Activated CD4-positive, alpha-beta T cell treated with anti-CD3 and anti-CD28 coated beads, Interleukin-2, amount 10 ng/mL, durations not matched to agents 24 days and 14 days (primary cell): ENCODE data around the gene SSBP4. TPM values are rescaled to one million over a fixed set of nuclear protein-coding genes. Genes with fewer than 3 reads are reported as not detected.
"Not testable (repeated sequence)": the region's sequence is repeated elsewhere in the genome, so short reads cannot be mapped to it uniquely, and the experiment has no call there.

Experiments used
- DNase-seq: peaks from one replicate; pipeline ENCODE4 v3.0.0; 2022
- H3K27ac Mint-ChIP-seq: one replicate; pipeline ENCODE4 v1.8.0; 2022; ENCODE audit warnings: mild to moderate bottlenecking, mixed read lengths
- H3K27me3 Mint-ChIP-seq: one replicate; pipeline ENCODE4 v1.8.0; 2022; ENCODE audit warnings: mixed read lengths
- H3K36me3 Mint-ChIP-seq: one replicate; pipeline ENCODE4 v1.8.0; 2022; ENCODE audit warnings: low read depth, mild to moderate bottlenecking, mixed read lengths
- H3K4me1 Mint-ChIP-seq: one replicate; pipeline ENCODE4 v1.8.0; 2021; ENCODE audit warnings: mixed read lengths
- H3K4me3 Mint-ChIP-seq: one replicate; pipeline ENCODE4 v1.8.0; 2022; ENCODE audit warnings: mild to moderate bottlenecking, moderate library complexity, mixed read lengths
- H3K9me3 Mint-ChIP-seq: one replicate; pipeline ENCODE4 v1.8.0; 2021; ENCODE audit warnings: mixed read lengths
- intact Hi-C: fragments of 100-400 bp; cut with micrococcal nuclease; formaldehyde crosslinking; loops from one replicate; pipeline ENCODE4 v1.15.1; 2023
- total RNA-seq: library from RNA; stranded (reverse); gene quantifications from 2 replicates; pipeline ENCODE4 v1.2.3, GENCODE V29; 2022

The SSBP4 gene
- total RNA-seq, 1 donor from 2014 or later, result 154 TPM

DNA sequence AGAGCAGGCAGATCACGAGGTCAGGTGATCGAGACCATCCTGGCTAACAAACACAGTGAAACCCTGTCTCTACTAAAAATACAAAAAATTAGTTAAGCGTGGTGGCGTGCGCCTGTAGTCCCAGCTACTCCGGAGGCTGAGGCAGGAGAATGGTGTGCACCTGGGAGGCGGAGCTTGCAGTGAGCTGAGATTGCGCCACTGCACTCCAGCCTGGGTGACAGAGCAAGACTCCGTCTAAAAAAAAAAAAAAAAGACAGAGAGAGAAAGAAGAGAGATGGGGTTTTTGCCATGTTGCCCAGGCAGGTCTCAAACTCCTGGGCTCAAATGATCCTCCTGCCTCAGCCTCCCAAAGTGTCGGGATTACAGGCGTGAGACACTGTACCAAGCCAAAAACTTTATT lies 13.4 kb upstream of the SSBP4 start:
- H3K36me3 Mint-ChIP-seq, H3K27me3 Mint-ChIP-seq, H3K27ac Mint-ChIP-seq, intact Hi-C loops, H3K9me3 Mint-ChIP-seq, DNase-seq, H3K4me3 Mint-ChIP-seq: not testable (repeated sequence)
- H3K4me1 Mint-ChIP-seq, result peaks cover 15% of the 10 kb centered on the region

DNA sequence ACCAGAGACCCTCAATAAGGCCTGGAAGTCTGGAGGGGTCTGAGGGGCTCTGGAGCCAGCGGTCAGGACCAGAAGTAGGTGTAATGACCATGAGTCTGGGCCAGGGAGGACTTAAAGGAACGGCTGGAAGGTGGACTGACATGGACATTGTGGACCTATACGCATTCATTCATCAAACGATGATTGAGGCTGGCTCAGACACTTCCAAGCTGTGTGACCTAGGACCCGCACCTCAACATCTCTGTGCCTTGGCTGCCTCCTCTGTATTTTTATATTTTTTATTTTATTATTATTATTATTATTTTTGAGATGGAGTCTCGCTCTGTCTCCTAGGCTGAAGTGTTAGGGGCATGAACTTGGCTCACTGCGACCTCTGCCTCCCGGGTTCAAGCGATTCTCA lies 12.4 kb upstream of the SSBP4 start:
- H3K4me3 Mint-ChIP-seq, result no peak overlapping the region
- peaks cover 3% of the 10 kb centered on the region for H3K27me3 Mint-ChIP-seq
- no peak for DNase-seq
- peaks cover 8% of the 10 kb centered on the region for H3K4me1 Mint-ChIP-seq
- intact Hi-C loops, result no loop called here
- H3K27ac Mint-ChIP-seq, result no peak overlapping the region
- no peaks in the 10 kb centered on the region for H3K9me3 Mint-ChIP-seq
- H3K36me3 Mint-ChIP-seq, result no peaks in the 10 kb centered on the region

DNA sequence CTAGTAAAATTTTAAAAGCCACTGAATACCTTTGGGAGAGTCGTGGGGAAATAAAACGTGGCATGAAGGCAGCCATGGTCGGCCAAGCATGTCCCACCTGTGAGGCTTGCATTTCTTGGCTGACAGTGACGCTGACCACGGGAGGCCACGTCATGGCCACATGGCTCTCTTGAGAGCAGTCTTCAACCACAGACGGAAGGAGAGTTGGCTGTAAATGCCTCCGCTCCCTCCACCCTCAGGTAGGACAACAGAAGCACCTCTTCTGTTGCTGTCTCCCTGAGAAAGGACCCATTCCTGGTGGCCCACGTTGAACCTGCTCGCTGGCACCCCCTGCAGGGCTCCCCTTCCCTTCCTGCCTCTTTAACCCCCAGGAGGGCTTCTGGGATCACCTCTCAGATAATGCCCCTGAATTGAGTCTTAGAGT lies 11.1 kb upstream of the SSBP4 start:
- Mint-ChIP-seq H3K27ac (no peak overlapping the region), H3K4me1 (peaks cover 5% of the 10 kb centered on the region), H3K36me3 (no peaks in the 10 kb centered on the region), H3K27me3 (peaks cover 6% of the 10 kb centered on the region), H3K9me3 (no peaks in the 10 kb centered on the region), H3K4me3 (no peak overlapping the region)
- DNase-seq, result peak; percentile 77
- intact Hi-C loops, result no loop called here

DNA sequence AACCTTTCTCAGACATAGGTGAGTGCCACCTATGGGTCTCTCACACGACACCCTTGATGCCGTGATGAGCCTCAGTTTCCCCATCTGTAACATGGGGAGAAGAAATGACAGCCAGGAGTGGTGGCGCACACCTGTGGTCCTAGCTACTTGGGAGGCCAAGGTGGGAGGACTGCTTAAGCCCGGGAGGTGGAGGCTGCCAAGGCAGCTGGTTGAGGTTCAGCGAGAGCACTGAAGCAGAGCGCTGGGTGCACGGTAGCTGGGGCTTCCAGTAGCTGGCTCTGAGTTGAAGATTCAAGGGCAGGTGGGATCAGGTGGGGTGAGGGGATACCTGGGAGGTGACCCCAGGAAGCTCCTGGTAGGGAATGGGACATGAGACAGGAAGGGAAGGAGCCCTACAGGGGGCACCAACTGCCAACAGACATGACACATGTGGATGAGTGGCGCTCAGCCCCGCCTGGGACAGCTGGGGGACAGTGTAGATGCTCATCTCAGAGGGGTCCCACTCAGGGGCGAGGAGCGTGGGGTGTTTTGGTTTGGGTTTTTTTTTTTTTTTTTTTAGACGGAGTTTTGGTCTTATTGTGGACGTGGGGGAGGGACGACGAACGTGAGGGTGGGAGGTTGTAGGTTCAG lies 6.5 kb upstream of the SSBP4 start:
- Mint-ChIP-seq H3K4me1 (peaks cover 33% of the 10 kb centered on the region), H3K4me3 (no peak overlapping the region), H3K9me3 (no peaks in the 10 kb centered on the region), H3K36me3 (no peaks in the 10 kb centered on the region), H3K27ac (no peak overlapping the region), H3K27me3 (peaks cover 6% of the 10 kb centered on the region)
- DNase-seq, result no peak
- intact Hi-C loops, result loop anchor here (5.0 kb wide), 1 partner anchor 85 kb away; no protein-coding TSS in a partner anchor

DNA sequence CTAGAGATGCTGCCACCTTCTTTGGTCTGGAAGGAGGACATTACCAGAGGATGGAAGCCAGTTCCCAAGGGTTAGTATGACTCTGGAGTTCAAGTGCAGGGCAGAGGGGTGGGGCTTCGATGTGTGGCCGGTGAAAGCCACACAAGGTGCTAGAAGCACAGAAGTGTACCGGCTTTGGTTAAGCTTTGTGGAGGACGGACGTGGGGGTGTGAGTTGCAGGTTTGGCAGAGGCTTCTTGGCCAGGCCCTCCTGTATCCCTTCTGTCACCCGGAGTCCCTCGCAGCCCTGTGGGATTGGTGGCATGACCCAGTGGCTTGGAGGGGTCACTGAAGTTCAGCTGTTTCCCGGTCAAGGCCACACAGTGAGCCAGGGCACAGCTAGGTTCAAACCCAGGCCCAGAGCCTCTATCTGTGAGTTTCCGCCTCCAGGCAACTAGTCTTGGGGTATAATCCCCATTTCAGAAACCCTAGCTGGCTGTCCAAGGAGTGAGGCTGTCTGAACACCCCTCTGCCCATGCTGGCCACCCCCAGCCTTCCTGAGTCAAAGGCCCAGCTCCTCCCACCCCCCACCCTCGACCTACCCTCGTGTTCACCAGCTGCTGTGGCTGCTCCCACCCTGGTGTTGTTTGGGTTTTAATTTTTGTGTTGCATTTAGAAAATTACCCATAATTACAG lies 4.6 kb upstream of the SSBP4 start:
- peak; percentile 80 for DNase-seq
- Mint-ChIP-seq H3K9me3 (no peaks in the 10 kb centered on the region), H3K27ac (peak overlapping the region; percentile 35), H3K27me3 (peaks cover 6% of the 10 kb centered on the region), H3K4me1 (peaks cover 45% of the 10 kb centered on the region), H3K4me3 (no peak overlapping the region), H3K36me3 (no peaks in the 10 kb centered on the region)
- intact Hi-C loops, result loop anchor here (5.0 kb wide), 3 partner anchors 87 to 212 kb away; partner anchors contain the start of gene RAB3A

DNA sequence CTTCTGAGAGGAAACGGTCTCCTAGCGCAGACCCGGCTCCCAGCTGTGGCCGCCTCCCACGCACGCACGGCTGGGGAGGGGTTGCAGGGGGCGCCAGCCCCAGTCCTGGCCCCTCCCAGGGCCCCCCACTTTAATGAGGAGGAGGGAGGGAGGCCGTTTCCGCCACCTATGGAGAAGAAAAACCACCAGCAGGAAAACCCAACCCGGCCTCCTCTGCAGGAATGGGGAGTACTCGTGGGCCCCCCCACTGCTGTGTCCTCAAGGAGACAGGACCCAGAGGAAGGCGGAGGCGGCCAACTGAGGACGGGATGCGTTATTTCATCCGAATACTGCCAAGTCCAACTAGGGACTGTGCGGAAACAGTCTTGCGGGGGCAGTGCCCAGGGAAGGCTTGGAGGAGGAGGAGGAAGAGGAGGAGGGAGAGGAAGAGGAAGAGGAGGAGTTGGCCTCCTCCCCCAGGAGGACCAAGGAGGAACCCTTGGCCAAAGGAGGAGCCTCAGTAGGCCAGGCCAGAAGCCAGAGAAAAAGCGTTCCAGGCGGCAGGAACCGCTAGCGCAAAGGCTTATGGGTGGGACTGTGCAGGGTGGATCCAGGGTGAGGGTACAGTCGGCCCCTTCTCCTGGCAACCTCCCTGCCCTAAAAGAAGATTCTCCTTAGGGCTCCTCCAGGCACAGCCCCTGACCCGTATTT lies 3.9 kb upstream of the SSBP4 start:
- peaks cover 46% of the 10 kb centered on the region for H3K4me1 Mint-ChIP-seq
- peak overlapping the region; percentile 84 for H3K4me3 Mint-ChIP-seq

DNA sequence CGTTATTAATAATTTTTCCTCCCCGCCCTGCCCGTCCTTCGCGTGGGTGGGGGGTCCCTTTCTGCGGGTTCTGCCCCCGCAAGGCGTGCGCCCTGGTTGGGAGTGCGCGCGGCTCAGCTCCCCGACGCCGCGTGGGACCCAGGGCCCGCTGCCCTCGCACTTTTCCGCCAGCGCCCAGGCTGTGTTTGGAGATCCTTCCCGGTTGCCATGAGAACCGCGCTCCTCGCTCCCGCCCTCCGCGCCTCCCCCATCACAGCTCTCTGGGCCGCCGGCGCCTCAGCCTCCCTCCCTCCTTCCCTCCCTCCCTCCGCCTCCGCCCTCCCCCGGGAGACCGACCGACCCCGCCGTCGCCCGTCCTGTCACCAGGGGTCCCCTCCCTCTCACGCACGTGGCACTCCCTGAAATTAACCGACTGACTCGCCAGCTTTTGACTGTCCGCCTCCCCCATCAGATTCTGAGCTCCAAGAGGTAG lies 2.4 kb upstream of the SSBP4 start:
- DNase-seq, result peak; percentile 92
- intact Hi-C loops, result loop anchor here (5.0 kb wide), 2 partner anchors 125 to 215 kb away; partner anchors contain the start of gene RAB3A
- H3K27me3 Mint-ChIP-seq, result peaks cover 4% of the 10 kb centered on the region
- H3K9me3 Mint-ChIP-seq, result no peaks in the 10 kb centered on the region
- H3K27ac Mint-ChIP-seq, result peak overlapping the region; percentile 90
- H3K36me3 Mint-ChIP-seq, result peaks cover 5% of the 10 kb centered on the region
- peaks cover 56% of the 10 kb centered on the region for H3K4me1 Mint-ChIP-seq
- peak overlapping the region; percentile 84 for H3K4me3 Mint-ChIP-seq

More for the DNA sequence above, 3.9 kb upstream of the SSBP4 start:
- DNase-seq, result peak; percentile 67
- H3K9me3 Mint-ChIP-seq, result no peaks in the 10 kb centered on the region
- H3K27me3 Mint-ChIP-seq, result peaks cover 6% of the 10 kb centered on the region
- H3K36me3 Mint-ChIP-seq, result peaks cover 2% of the 10 kb centered on the region
- H3K27ac Mint-ChIP-seq, result peak overlapping the region; percentile 90
- intact Hi-C loops, result loop anchor here (5.0 kb wide), 2 partner anchors 123 to 213 kb away; partner anchors contain the start of gene RAB3A

DNA sequence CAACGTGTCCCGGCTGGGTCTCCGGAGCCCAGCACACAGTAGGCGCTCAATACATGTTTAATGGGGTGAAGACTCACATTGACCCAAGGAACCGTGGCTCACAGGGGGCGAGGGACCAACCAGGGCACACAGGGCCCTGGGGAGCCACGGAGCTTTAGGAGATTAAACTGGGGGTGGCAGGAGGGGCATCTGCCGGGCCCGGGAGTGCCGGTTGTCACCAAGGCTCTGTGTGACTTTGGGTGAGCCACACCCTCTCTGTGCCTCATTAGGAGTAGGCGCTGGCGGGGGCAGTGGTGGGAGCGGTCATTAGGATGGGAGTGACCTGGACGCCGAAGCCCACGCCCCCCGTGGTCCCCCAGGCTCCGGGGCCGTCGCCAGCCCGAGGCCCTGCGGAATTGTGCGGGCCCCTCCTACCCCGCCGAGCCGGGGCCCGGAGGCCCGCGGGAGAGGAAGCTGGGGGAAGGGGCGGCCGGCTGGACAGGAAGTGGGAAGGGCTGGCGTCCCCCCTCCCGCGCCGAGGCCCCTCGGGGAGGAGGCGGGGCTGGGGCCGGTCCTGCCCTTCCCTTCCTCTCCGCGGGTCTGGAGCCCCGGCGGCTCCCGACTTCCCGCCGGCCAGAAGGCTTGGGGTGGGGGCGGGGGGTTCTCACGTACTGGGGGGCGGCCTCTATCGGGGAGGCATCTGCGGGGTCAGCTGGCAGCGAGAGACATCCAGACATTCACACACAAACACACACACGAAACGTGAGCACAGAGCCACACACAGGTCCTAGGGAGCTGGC lies 1.8 kb upstream of the SSBP4 start:
- Mint-ChIP-seq H3K9me3 (no peaks in the 10 kb centered on the region), H3K36me3 (peaks cover 6% of the 10 kb centered on the region), H3K4me3 (peak overlapping the region; percentile 99), H3K27ac (peak overlapping the region; percentile 90), H3K4me1 (peaks cover 60% of the 10 kb centered on the region), H3K27me3 (peaks cover 3% of the 10 kb centered on the region)
- DNase-seq, result peak; percentile 84
- intact Hi-C loops, result loop anchor here (5.0 kb wide), 2 partner anchors 125 to 215 kb away; partner anchors contain the start of gene RAB3A

DNA sequence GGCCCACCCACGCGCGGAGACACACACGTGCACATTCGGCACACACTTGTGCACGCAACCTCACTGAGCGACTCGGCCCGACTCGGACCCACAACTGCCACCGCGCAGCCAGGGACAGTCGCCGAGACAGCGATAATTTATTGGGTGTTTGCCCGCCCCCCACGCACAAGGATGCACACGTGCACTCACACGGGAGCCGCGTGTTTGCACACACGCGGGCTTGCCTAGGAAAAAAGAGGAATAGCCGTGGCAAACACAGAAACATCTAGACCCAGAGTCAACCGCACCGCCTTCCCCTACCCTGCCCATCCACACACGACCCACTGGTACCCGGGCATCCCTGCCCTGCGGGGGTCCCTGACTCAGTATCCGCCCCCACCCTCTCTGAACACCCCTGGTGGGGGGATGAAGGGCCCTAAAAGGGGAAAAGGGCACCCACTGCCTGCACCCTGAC lies 1.1 kb upstream of the SSBP4 start:
- Mint-ChIP-seq H3K4me3 (peak overlapping the region; percentile 99), H3K27me3 (no peaks in the 10 kb centered on the region), H3K36me3 (peaks cover 9% of the 10 kb centered on the region), H3K9me3 (no peaks in the 10 kb centered on the region), H3K27ac (peak overlapping the region; percentile 89), H3K4me1 (peaks cover 66% of the 10 kb centered on the region)
- intact Hi-C loops, result loop anchor here (5.0 kb wide), 2 partner anchors 126 to 216 kb away; partner anchors contain the start of gene RAB3A
- peak; percentile 73 for DNase-seq

DNA sequence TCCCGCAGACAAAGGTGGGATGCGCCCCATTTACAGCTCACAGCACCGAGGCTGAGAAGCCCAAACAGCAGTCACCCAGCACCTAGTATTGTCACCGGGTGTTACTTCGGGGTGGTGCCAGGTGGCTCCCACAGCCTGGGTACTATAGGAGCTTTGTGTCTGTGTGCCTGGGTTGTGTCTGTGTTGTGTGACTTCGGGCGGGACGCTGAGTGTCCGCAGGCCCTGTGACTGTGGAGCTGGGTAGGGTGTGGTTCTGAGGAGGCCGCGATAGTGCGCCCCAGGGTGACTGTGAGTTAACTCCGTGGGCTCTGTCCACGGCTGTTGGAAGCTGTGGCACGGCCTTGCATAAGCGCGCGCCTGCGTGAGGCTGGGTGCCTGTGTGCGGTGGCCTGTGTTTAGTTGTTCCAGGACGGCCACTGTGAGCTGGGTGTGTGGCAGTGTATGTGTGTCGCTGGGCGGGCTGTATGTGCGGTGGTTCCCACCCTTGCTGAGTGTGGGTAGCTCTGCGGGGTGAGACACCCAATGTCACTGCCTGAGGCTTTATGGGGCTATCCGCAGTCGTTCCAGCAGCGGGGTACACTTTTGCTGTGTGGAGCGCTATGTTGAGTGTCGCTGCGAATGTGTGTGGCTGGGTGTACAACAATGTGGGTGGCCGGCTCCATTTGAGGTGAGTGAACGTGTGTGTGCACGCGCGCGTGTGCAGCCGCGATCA lies 559 bp upstream of the SSBP4 start:
- intact Hi-C loops, result loop anchor here (5.0 kb wide), 2 partner anchors 126 to 216 kb away; partner anchors contain the start of gene RAB3A
- peaks cover 9% of the 10 kb centered on the region for H3K36me3 Mint-ChIP-seq
- H3K4me3 Mint-ChIP-seq, result peak overlapping the region; percentile 99
- no peaks in the 10 kb centered on the region for H3K27me3 Mint-ChIP-seq
- DNase-seq, result no peak
- peaks cover 71% of the 10 kb centered on the region for H3K4me1 Mint-ChIP-seq
- H3K27ac Mint-ChIP-seq, result peak overlapping the region; percentile 89
- H3K9me3 Mint-ChIP-seq, result no peaks in the 10 kb centered on the region

DNA sequence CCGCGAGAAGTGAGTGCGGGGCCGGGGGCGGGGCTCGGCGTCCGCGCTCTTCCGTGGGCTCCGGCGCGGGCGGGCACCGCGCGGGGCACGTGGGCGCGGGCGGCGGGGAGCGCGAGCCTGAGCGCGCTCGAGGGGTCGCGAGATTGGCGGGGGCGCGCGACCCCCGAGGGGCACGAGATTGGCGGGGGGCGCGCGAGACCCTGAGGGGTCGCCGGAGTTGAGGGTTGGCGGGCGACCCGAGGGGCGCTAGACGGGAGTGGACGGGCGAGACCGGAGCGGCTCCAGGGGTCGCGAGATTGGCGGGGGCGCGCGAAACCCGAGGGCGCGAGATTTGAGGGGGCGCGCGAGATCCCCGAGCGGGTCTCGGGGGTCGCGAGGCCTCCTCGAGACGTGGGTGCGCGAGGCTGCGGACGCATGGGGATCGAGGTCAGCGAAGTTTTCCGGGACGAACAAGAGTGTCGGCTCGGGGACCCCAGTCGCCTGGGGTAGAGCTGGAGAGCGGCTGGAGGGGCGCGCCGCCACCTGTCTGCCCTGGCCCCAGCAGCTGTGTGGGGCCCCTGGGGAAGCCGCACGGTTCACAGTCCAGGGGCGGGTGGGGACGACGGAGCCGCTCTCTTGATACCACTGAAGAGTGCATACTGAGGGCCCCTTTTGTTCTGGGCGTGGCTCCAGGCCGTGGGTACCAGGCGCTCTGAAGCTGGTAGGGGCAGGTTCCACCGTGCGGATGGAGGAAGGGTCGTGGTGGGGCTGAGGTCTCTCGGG lies 682 bp downstream of the SSBP4 start:
- H3K36me3 Mint-ChIP-seq, result peaks cover 9% of the 10 kb centered on the region
- peak overlapping the region; percentile 86 for H3K27ac Mint-ChIP-seq
- H3K9me3 Mint-ChIP-seq, result no peaks in the 10 kb centered on the region
- H3K4me3 Mint-ChIP-seq, result peak overlapping the region; percentile 99
- no peaks in the 10 kb centered on the region for H3K27me3 Mint-ChIP-seq
- H3K4me1 Mint-ChIP-seq, result peaks cover 70% of the 10 kb centered on the region
- intact Hi-C loops, result loop anchor here (1.0 to 5.0 kb wide), 3 partner anchors 9 to 218 kb away; partner anchors contain the start of gene RAB3A
- peak; percentile 86 for DNase-seq

DNA sequence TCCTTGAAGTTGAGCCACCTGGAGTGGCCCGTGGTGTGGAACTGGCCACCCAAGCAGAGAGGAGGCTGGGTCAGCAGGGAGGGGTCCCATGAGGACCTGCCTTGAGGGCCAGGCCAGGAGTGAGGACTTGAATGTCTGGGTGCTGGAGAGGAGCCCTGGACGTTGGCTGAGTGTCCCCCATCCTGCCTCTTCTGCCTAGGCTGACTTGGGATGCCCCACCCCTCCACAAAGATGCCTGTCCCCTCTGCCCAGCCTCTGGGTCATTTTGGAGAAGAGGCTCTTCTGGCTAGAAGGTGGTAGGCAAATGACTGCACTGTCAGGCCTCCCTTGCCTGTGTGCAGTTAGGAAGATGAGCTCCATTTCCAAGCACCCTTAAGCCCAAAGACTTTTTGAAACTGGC lies 1.7 kb downstream of the SSBP4 start:
- Mint-ChIP-seq H3K9me3 (no peaks in the 10 kb centered on the region), H3K4me3 (peak overlapping the region; percentile 99), H3K36me3 (peaks cover 9% of the 10 kb centered on the region), H3K27ac (peak overlapping the region; percentile 86), H3K4me1 (peaks cover 67% of the 10 kb centered on the region), H3K27me3 (no peaks in the 10 kb centered on the region)
- peak; percentile 64 for DNase-seq
- intact Hi-C loops, result loop anchor here (1.0 kb wide), 1 partner anchor 8 kb away; no protein-coding TSS in a partner anchor
